ENCODE measurements around the gene SUOX.

DNA sequence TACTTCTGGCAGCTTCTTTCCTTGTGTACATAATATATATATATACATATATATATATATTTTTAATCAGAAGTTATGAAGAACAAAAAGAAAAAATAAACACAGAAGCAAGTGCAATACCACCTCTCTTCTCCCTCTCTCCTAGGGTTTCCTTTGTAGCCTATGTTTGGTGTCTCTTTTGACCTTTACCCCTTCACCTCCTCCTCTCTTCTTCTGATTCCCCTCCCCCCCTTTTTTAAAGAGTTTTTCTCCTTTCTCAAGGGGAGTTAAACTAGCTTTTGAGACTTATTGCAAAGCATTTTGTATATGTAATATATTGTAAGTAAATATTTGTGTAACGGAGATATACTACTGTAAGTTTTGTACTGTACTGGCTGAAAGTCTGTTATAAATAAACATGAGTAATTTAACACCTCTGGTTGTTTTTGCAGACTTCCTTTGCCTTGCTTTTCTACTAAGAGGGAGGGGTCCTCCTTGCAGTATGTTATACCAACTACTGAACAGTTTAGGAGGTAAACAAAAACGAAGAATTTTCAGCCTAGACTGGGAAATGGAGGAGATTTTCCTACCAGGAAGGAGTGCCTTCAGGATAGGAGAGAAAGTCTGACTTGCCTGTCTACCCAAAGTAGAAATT lies 41.1 kb downstream of the SUOX start:
- TF ChIP-seq CTCF (IDR thresholded peaks at IDR 0.05; ENCODE audit: borderline replicate concordance, extremely low read depth, low read length, poor library complexity, severe bottlenecking): no peak
- no peak for TF ChIP-seq EZH2 (IDR thresholded peaks at IDR 0.05; ENCODE audit: borderline replicate concordance, low read depth, low read length, severe bottlenecking)

Measured in DND-41 (cell line).